HG03139 (cell line): ENCODE data around the gene CD58.
A peak's percentile ranks its signal among the peaks of the same experiment; 100 is the strongest.

Experiments used
- ATAC-seq: cut with Tn5 transposase; IDR thresholded peaks from one replicate; pipeline ENCODE4 v1.9.1; 2021; ENCODE audit not compliant: unreplicated experiment

CD58 gene

GRCh38 chr1:116545359-116545705, 25.5 kb downstream of the CD58 start:
- no peak for ATAC-seq

DNA sequence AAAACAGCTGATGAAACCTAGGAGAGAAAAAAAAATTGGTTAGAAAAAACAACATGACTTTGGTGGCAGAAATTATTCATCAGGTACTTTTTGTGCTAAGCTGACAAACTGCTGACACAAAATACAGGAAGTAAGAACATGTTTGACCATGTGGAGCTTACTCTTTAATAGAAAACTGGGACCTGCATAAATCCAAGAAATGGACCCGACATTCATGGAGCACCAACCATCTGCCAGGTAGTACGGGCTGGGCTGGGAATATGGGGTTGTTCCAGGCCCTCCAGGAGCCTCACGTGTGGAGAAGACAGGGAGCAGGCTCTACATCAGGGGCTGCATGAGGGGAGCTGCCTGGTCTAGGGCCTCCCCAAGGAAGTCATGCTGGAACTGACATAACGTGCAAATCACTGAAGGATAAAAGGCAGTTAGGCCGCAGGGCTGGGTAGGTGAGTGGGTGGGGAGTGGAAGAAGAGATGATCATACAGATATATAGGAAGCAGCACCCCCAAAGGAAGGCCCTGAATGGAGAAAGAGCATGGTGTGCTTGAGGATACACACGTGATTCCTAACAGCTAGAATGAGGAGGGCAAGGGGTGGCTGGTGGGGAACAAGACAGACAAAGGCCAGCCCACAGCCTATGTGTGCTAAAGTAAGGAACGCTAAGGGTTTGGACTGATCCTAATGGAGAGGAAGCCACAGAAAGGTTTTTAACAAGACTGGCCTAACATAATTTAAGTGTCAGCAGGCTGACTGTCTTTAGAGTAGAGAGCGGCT, 26.1 kb downstream of the CD58 start:
- peak; percentile 51 for ATAC-seq

GRCh38 chr1:116540088-116540487, 30.7 kb downstream of the CD58 start:
- ATAC-seq: peak; percentile 37

GRCh38 chr1:116538544-116538943, 32.3 kb downstream of the CD58 start:
- peak; percentile 66 for ATAC-seq

DNA sequence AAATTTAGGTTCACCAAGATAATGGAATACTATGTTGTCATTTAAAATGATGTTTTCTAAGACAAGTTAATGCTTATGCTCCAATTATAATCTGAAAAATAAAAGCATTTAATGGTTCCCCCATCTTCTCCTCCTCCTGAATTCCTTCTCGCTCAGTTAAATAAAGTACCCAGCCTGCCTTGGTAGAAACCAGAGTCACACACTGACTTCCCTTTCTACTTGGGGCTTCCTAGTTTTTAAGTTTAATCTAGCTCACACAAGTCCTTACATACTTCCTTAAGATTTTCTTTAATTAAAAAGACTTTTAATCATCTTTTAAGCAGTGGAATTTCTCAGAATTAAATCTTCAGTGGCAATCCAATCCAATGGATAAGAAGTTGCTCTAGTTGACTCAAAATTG, 32.9 kb downstream of the CD58 start:
- ATAC-seq: no peak

GRCh38 chr1:116537040-116537831, 33.6 kb downstream of the CD58 start:
- ATAC-seq: no peak

GRCh38 chr1:116534014-116534739, 36.6 kb downstream of the CD58 start:
- ATAC-seq: no peak

DNA sequence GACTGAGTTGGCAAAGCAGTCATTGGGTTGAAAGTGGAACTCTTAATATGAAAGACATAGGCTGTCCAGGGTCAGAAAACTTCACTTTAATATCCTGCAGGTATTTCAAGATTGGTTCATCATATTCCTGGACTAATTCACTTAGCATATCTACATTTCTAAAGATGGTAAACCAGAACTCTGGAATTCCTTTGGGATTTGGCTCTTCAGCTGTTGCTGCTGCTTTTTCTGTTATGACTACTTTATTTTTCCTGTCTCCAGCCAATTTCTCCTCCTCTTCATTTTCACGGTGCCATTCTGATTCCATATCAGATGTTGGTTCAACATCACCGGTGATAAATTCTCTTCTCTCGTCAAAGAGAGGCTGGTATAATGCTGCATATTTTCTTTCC, 37.4 kb downstream of the CD58 start:
- ATAC-seq: no peak

DNA sequence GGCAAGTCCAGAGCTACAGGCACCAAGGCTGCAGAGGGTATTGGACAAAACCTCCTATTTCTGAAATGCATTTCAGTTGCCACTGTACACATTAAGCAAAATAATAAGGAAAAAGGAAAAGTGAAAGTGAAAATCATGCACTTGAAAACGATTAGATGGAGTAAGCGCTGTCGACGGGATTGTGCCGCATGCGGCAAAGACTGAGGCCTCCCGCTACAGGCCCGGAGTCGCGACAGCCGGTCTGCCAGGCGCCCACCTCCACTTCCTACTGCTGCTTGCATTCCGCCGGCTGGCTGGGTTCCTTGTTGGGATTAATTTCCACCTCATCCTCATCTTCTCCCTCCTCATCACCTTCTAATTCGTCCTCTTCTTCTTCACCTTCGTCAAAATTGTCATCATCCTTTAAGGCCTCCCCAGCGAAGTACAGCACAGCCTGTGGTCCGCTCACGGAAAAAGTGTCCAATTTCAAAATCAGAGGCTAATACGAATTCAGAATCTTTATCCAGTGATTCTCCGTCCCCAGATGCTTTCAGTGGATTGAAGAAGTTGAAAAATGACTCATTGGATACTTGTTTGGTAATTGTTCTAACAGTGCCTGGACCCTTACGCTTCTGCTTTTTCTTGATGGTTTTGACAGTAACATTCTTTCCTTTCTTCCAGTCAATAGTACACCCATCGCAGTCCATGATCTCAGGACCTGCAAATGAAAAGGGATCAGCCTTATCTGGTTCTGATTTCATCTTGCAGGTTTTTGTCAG, 38.0 kb downstream of the CD58 start:
- no peak for ATAC-seq

- ATAC-seq: no peak
Measured at GRCh38 chr1:116531917-116532316, 38.9 kb downstream of the CD58 start.

DNA sequence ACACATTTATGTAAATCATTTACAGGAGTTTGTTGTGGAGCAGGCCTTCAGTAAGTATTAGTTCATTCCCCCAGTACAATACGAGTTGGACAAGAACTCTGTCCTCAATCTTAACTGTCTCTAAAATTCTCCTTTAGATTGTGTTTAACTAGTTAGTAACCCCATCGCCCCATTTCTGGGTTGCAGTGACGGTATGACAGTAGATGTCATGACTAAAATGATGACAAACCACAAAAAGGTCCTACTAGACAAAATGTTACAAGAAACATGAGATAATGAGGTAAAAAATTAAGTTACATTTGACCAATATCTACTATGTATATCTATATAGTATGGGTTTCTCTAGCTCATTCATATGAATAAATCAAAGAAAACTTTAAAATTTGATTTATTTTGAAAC, 41.1 kb downstream of the CD58 start:
- ATAC-seq: no peak

- ATAC-seq: no peak
Measured at GRCh38 chr1:116529199-116529631, 41.6 kb downstream of the CD58 start.

DNA sequence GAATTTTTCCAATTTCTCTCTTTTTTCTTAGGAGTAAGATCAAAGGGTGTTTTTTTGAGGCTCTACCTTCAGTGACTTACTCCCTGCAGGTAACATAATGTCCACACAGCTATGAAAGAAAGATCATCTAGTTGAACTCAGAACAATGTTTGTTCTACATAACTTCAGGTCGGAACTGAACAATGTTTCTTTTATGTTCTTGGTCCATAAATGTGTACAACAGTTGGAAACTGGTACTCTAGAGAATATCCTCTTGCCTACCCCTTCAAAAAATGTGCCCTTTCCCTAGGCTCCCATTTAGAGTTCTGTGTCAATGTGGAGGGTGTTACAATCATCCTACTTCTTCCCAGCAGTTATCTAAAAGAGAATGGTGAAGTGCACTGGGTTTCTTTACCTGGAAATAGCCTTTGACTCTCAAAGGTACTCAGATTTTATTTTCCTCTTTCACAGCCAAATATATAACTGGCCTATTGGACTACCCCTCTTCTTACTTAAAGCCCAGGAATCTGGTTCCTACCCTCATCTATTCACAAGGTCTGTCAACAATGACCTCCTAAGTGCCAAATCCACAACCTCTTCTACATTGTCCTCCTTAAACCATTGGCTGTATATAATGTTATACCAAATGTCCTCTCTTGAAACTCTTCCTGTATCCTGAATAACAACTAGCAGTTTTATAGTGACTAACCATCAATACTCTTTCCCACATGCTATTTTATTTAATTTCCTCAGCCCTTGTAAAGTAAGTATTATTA, 42.3 kb downstream of the CD58 start:
- ATAC-seq: no peak

GRCh38 chr1:116525440-116525839, 45.4 kb downstream of the CD58 start:
- ATAC-seq: no peak

GRCh38 chr1:116521186-116521585, 49.6 kb downstream of the CD58 start:
- ATAC-seq: no peak

DNA sequence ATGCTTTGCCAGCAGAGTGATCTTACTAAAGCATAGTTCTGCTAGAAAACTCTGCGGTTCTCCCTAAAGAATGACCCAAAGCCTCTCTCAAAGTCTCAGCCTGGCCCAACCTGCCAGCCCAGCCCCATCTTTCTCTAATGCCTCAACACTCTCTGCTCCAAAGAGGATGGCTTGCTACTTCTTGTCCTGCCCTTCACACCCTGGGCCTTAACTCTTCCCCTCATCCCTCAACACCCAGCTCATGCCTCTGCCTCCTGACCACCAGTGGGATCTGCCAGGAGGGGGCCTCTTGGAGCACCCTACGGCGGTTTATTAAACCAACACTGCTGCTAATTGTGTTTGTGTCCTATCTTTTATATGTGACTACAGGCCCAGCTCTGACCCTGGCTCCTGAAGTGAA, 52.4 kb downstream of the CD58 start:
- ATAC-seq: no peak

DNA sequence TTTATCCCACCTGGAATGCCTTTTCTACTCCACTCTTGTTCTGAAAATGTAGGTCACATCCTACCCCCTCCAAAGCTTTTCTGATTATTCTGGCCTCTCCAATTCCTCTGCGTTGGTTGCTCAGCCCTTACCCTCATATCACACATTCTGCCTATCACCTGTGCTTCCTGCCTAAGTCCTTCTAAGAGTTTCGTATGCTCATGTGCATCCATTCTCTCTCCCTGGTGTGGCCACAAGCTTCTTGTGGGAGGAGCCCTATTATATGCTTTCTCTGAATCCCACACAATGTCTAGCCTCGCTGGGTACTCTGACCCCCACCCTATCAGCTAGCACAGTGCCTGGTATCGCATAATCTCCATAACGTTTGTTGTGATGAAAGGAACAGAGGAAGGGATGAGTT, 54.2 kb downstream of the CD58 start:
- no peak for ATAC-seq

GRCh38 chr1:116515702-116516101, 55.1 kb downstream of the CD58 start:
- ATAC-seq: no peak

DNA sequence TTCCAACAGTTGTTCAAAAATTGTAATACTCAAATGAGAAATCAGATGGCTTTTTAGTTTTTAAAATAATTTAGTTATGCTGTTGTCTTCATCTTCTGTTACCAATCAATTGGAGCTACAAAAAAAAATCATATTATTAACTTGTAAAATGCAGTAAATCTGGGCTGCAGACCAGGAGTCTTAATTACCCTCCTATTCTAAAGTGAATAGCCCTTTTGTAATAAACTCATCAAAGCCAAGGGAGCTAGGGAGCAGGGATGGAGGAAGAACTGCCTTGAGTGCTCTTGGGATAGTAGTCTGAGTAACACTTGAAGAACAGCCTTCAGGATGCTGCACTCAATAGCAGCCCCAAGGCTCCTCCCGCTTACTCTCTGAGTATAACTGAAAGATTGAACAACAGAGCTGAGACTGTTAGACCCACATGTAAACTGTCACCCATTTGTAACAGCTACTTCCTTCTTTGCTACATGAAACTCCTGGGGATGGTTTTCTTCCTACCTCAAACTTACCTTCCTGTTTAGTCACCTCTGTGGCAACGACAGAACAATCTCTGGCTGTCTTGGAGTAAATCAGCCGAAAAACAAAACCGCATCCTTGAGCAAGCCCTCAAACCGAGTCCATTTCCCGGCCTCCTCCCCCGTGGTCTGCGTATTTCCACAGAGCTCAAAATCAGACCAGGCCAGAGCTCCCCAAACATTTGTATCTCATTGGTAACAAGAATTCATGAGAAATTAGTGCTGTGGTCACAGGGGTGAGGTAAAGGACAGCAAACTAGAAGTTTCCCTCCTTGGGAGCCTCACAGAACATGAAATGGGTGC, 55.9 kb downstream of the CD58 start:
- peak; percentile 67 for ATAC-seq

DNA sequence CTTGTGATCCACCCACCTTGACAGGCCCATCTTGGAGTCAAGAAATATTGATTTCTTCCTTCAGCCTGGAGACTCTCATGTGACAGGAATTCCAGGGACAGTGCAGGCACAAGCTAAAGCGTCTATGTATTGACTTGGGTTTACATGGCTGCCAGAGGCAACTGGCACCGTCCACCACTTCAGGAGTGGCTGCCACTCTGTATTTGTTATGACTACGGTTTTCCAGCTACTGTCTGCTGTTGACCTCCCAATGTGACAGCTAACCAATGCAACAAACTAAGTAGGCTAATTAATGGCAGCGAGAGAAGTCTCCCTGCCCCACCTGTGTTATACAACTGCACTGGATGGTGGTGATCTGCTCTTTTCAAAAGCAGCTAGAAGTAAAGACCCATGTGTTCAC, 56.9 kb downstream of the CD58 start:
- no peak for ATAC-seq
